Subcutaneous abdominal adipose tissue (tissue), 5 donors: ENCODE data around the gene RANBP9.

Experiments
- H3K27ac ChIP-seq: one replicate; pipeline ENCODE4 v1.7.0; 2013; ENCODE audit warnings: low read depth, mild to moderate bottlenecking, inconsistent platforms, low read length, moderate library complexity
- H3K27me3 ChIP-seq, 5 donors: one replicate each; pipeline ENCODE4 v1.7.0; 2013; ENCODE audit warnings: low read length in 5 of 5, inconsistent platforms in 1 of 5; ENCODE audit not compliant: control insufficient read depth in 5 of 5, insufficient read depth in 4 of 5
- H3K36me3 ChIP-seq, 5 donors: one replicate each; pipeline ENCODE4 v1.7.0; 2013; ENCODE audit warnings: low read length in 5 of 5; ENCODE audit not compliant: control insufficient read depth in 5 of 5, insufficient read depth in 5 of 5
- H3K4me1 ChIP-seq, 5 donors: one replicate each; pipeline ENCODE4 v1.7.0; 2013; ENCODE audit warnings: low read length in 5 of 5, mild to moderate bottlenecking in 3 of 5, moderate library complexity in 1 of 5; ENCODE audit not compliant: control insufficient read depth in 5 of 5, insufficient read depth in 5 of 5
- H3K4me3 ChIP-seq, 5 donors: one replicate each; pipeline ENCODE4 v1.7.0; 2013; ENCODE audit warnings: low read length in 5 of 5, low read depth in 1 of 5
- H3K9ac ChIP-seq, 5 donors: one replicate each; pipeline ENCODE4 v1.7.0; 2013; ENCODE audit warnings: low read length in 5 of 5, mild to moderate bottlenecking in 4 of 5, moderate library complexity in 3 of 5
- H3K9me3 ChIP-seq, 5 donors: one replicate each; pipeline ENCODE4 v1.7.0; 2013; ENCODE audit warnings: low read length in 5 of 5; ENCODE audit not compliant: control insufficient read depth in 5 of 5
- donor health status: healthy.
- donor health status: healthy.
- donor health status: healthy.
- donor health status: healthy.
- donor health status: healthy.

RANBP9 gene

GRCh38 chr6:13711733-13712598 lies at the start of gene RANBP9:
Gene RANBP9 (minus strand): TSS chr6:13711835. CDS start chr6:13711505, 330 bp downstream.
- Histone ChIP-seq H3K36me3 (no peaks in the 10 kb centered on the region), H3K9me3 (no peaks in the 10 kb centered on the region), H3K4me1 (peaks cover 0 to 41% (median 38%) of the 10 kb centered on the region in 5 donors), H3K27ac (peak within 1 kb of the TSS; percentile 98), H3K4me3 (peak within 1 kb of the TSS; percentile 86 to 91 (median 88)), H3K9ac (peak within 1 kb of the TSS; percentile 89 to 97 (median 93)), H3K27me3 (no peaks in the 10 kb centered on the region)

- Histone ChIP-seq H3K27ac (no peak overlapping the region), H3K4me1 (peaks cover 11 to 24% (median 20%) of the 10 kb centered on the region in 5 donors), H3K27me3 (no peaks in the 10 kb centered on the region), H3K9me3 (peaks cover 0 to 5% (median 0%) of the 10 kb centered on the region in 5 donors), H3K36me3 (no peaks in the 10 kb centered on the region), H3K9ac (no peak overlapping the region), H3K4me3 (no peak overlapping the region)
These were observed 49.0 kb upstream of the RANBP9 start for GRCh38 chr6:13760307-13761304.

GRCh38 chr6:13759025-13759424 lies 47.4 kb upstream of the RANBP9 start:
- Histone ChIP-seq H3K36me3 (no peaks in the 10 kb centered on the region), H3K27ac (no peak overlapping the region), H3K4me3 (no peak overlapping the region), H3K9ac (no peak overlapping the region), H3K27me3 (no peaks in the 10 kb centered on the region), H3K9me3 (peaks cover 0 to 3% (median 0%) of the 10 kb centered on the region in 5 donors), H3K4me1 (peaks cover 12 to 24% (median 20%) of the 10 kb centered on the region in 5 donors)

GRCh38 chr6:13754644-13755043 lies 43.0 kb upstream of the RANBP9 start:
- Histone ChIP-seq H3K27ac (no peak overlapping the region), H3K9ac (no peak overlapping the region), H3K4me1 (peaks cover 0 to 1% (median 0%) of the 10 kb centered on the region in 5 donors), H3K36me3 (no peaks in the 10 kb centered on the region), H3K27me3 (no peaks in the 10 kb centered on the region), H3K9me3 (no peaks in the 10 kb centered on the region), H3K4me3 (no peak overlapping the region)

GRCh38 chr6:13743736-13744127 lies 32.1 kb upstream of the RANBP9 start:
- Histone ChIP-seq H3K9me3 (peaks cover 0 to 2% (median 0%) of the 10 kb centered on the region in 5 donors), H3K27ac (no peak overlapping the region), H3K4me3 (no peak overlapping the region), H3K4me1 (no peaks in the 10 kb centered on the region), H3K27me3 (no peaks in the 10 kb centered on the region), H3K9ac (no peak overlapping the region), H3K36me3 (no peaks in the 10 kb centered on the region)

- H3K4me3 ChIP-seq = peak overlapping the region in 1 of 5 donors; percentile 40
- H3K9ac ChIP-seq = no peak overlapping the region
- no peaks in the 10 kb centered on the region for H3K4me1 ChIP-seq
- H3K27ac ChIP-seq = no peak overlapping the region
- no peaks in the 10 kb centered on the region for H3K36me3 ChIP-seq
- peaks cover 0 to 2% (median 0%) of the 10 kb centered on the region in 5 donors for H3K9me3 ChIP-seq
- no peaks in the 10 kb centered on the region for H3K27me3 ChIP-seq
These were observed 31.5 kb upstream of the RANBP9 start for GRCh38 chr6:13742961-13743735.

GRCh38 chr6:13741365-13741764 lies 29.7 kb upstream of the RANBP9 start:
- Histone ChIP-seq H3K4me1 (no peaks in the 10 kb centered on the region), H3K4me3 (no peak overlapping the region), H3K36me3 (no peaks in the 10 kb centered on the region), H3K27ac (no peak overlapping the region), H3K9ac (no peak overlapping the region), H3K9me3 (peaks cover 0 to 2% (median 0%) of the 10 kb centered on the region in 5 donors), H3K27me3 (no peaks in the 10 kb centered on the region)

- no peak overlapping the region for H3K27ac ChIP-seq
- no peaks in the 10 kb centered on the region for H3K9me3 ChIP-seq
- H3K4me3 ChIP-seq = no peak overlapping the region
- no peaks in the 10 kb centered on the region for H3K36me3 ChIP-seq
- H3K9ac ChIP-seq = no peak overlapping the region
- no peaks in the 10 kb centered on the region for H3K27me3 ChIP-seq
- H3K4me1 ChIP-seq = peaks cover 0 to 29% (median 17%) of the 10 kb centered on the region in 5 donors
These were observed 23.4 kb upstream of the RANBP9 start for GRCh38 chr6:13735031-13735430.

GRCh38 chr6:13733178-13733887 lies 21.7 kb upstream of the RANBP9 start:
- H3K27ac ChIP-seq = no peak overlapping the region
- peak overlapping the region in 1 of 5 donors; percentile 20 for H3K9ac ChIP-seq
- H3K27me3 ChIP-seq = no peaks in the 10 kb centered on the region
- H3K4me3 ChIP-seq = peak overlapping the region; percentile 15 to 65 (median 41)
- H3K9me3 ChIP-seq = no peaks in the 10 kb centered on the region
- no peaks in the 10 kb centered on the region for H3K36me3 ChIP-seq
- peaks cover 0 to 29% (median 17%) of the 10 kb centered on the region in 5 donors for H3K4me1 ChIP-seq
